ENCODE results near the gene LEFTY2.
"Not testable (repeated sequence)": the region's sequence is repeated elsewhere in the genome, so short reads cannot be mapped to it uniquely, and the experiment has no call there.

The LEFTY2 gene

GRCh38 chr1:225977937-225978748 is 37.1 kb upstream of the LEFTY2 start:
- H3K4me3 ChIP-seq (ENCODE audit: low read depth, low read length), result no peak overlapping the region
- no peak for DNase-seq
- H3K36me3 ChIP-seq, result peaks cover 7% of the 10 kb centered on the region
- no peaks in the 10 kb centered on the region for H3K9me3 ChIP-seq (ENCODE audit: severe bottlenecking)
- TF ChIP-seq CTCF (IDR thresholded peaks at IDR 0.05; ENCODE audit: low read depth, low read length), result no peak
- H3K27ac ChIP-seq, result no peak overlapping the region
- H3K27me3 ChIP-seq (ENCODE audit: insufficient read depth, low read depth, severe bottlenecking), result no peaks in the 10 kb centered on the region

- not testable (repeated sequence) for H3K36me3 ChIP-seq; H3K27me3 ChIP-seq (ENCODE audit: insufficient read depth, low read depth, severe bottlenecking); H3K9me3 ChIP-seq (ENCODE audit: severe bottlenecking)
- H3K4me3 ChIP-seq (ENCODE audit: low read depth, low read length), result peak overlapping the region; percentile 42
- H3K27ac ChIP-seq, result peak overlapping the region; percentile 63
- peak; percentile 24 for DNase-seq
Observed at GRCh38 chr1:225975146-225975545, 34.1 kb upstream of the LEFTY2 start.

- no peaks in the 10 kb centered on the region for H3K9me3 ChIP-seq (ENCODE audit: severe bottlenecking)
- H3K4me3 ChIP-seq (ENCODE audit: low read depth, low read length), result no peak overlapping the region
- no peak for DNase-seq
- H3K36me3 ChIP-seq, result no peaks in the 10 kb centered on the region
- no peak overlapping the region for H3K27ac ChIP-seq
- no peak for TF ChIP-seq CTCF (IDR thresholded peaks at IDR 0.05; ENCODE audit: low read depth, low read length)
- no peaks in the 10 kb centered on the region for H3K27me3 ChIP-seq (ENCODE audit: insufficient read depth, low read depth, severe bottlenecking)
Observed at GRCh38 chr1:225974454-225974853, 33.4 kb upstream of the LEFTY2 start.

GRCh38 chr1:225973158-225973557 is 32.1 kb upstream of the LEFTY2 start:
- Histone ChIP-seq H3K4me3 (ENCODE audit: low read depth, low read length) (no peak overlapping the region), H3K27me3 (ENCODE audit: insufficient read depth, low read depth, severe bottlenecking) (no peaks in the 10 kb centered on the region), H3K9me3 (ENCODE audit: severe bottlenecking) (no peaks in the 10 kb centered on the region), H3K36me3 (no peaks in the 10 kb centered on the region), H3K27ac (no peak overlapping the region)
- DNase-seq, result peak; percentile 74
- TF ChIP-seq CTCF (IDR thresholded peaks at IDR 0.05; ENCODE audit: low read depth, low read length), result no peak

- no peak for TF ChIP-seq CTCF (IDR thresholded peaks at IDR 0.05; ENCODE audit: low read depth, low read length)
- DNase-seq, result no peak
- no peak overlapping the region for H3K4me3 ChIP-seq (ENCODE audit: low read depth, low read length)
- no peaks in the 10 kb centered on the region for H3K36me3 ChIP-seq
- H3K9me3 ChIP-seq (ENCODE audit: severe bottlenecking), result no peaks in the 10 kb centered on the region
- H3K27ac ChIP-seq, result 0 out of 2 replicates have a peak overlapping the region, but pooled peaks have one; percentile 38
- no peaks in the 10 kb centered on the region for H3K27me3 ChIP-seq (ENCODE audit: insufficient read depth, low read depth, severe bottlenecking)
Observed at GRCh38 chr1:225972344-225973152, 31.5 kb upstream of the LEFTY2 start.

- not testable (repeated sequence) for H3K27me3 ChIP-seq (ENCODE audit: insufficient read depth, low read depth, severe bottlenecking); H3K4me3 ChIP-seq (ENCODE audit: low read depth, low read length); DNase-seq; H3K9me3 ChIP-seq (ENCODE audit: severe bottlenecking); H3K36me3 ChIP-seq; H3K27ac ChIP-seq
Observed at GRCh38 chr1:225970592-225971157, 29.7 kb upstream of the LEFTY2 start.

- not testable (repeated sequence) for H3K4me3 ChIP-seq (ENCODE audit: low read depth, low read length); H3K36me3 ChIP-seq; H3K9me3 ChIP-seq (ENCODE audit: severe bottlenecking); H3K27ac ChIP-seq; DNase-seq; H3K27me3 ChIP-seq (ENCODE audit: insufficient read depth, low read depth, severe bottlenecking)
Observed at GRCh38 chr1:225969751-225970150, 28.7 kb upstream of the LEFTY2 start.

Data from WERI-Rb-1 (cell line).